ENCODE data around the gene NKX1-1. TPM values are rescaled to one million over a fixed set of nuclear protein-coding genes. Genes with fewer than 3 reads are reported as not detected.

NKX1-1 gene
- total RNA-seq, 1 donor from 2014 or later, result not detected

GRCh38 chr4:1359976-1360375, 46.3 kb downstream of the NKX1-1 start:
- H3K9ac ChIP-seq, result no peak overlapping the region
- no peaks in the 10 kb centered on the region for H3K9me3 ChIP-seq (ENCODE audit: low read depth)
- H3K27me3 ChIP-seq, result no peaks in the 10 kb centered on the region
- no peak for DNase-seq (ENCODE audit: low spot score)
- H3F3A ChIP-seq (ENCODE audit: low read depth), result no peaks in the 10 kb centered on the region
- Mint-ChIP-seq H3K9me3 (no peaks in the 10 kb centered on the region), H3K36me3 (no peaks in the 10 kb centered on the region), H3K27me3 (ENCODE audit: insufficient read depth, low read depth) (peaks cover 6% of the 10 kb centered on the region), H3K4me1 (peaks cover 7% of the 10 kb centered on the region), H3K4me3 (no peak overlapping the region), H3K27ac (no peak overlapping the region)
- H3K4me3 ChIP-seq, result no peak overlapping the region
- no peaks in the 10 kb centered on the region for H3K79me2 ChIP-seq (ENCODE audit: low read depth)
- no peak overlapping the region for H3K4me2 ChIP-seq
- H4K20me1 ChIP-seq (ENCODE audit: low read depth), result peaks cover 2% of the 10 kb centered on the region
- H3K27ac ChIP-seq, result no peak overlapping the region
- H3K36me3 ChIP-seq, result no peaks in the 10 kb centered on the region
- TF ChIP-seq CTCF (IDR thresholded peaks at IDR 0.05) (no peak), EZH2 (IDR thresholded peaks at IDR 0.05) (no peak), EZH2phosphoT487 (IDR thresholded peaks at IDR 0.05) (no peak)
- no peak overlapping the region for H2AFZ ChIP-seq (replicated peaks)
- H3K4me1 ChIP-seq, result no peaks in the 10 kb centered on the region

GRCh38 chr4:1359144-1359501, 47.1 kb downstream of the NKX1-1 start:
- TF ChIP-seq CTCF (IDR thresholded peaks at IDR 0.05) (no peak), EZH2phosphoT487 (IDR thresholded peaks at IDR 0.05) (no peak), EZH2 (IDR thresholded peaks at IDR 0.05) (no peak)
- no peak for DNase-seq (ENCODE audit: low spot score)
- Mint-ChIP-seq H3K4me3 (no peak overlapping the region), H3K4me1 (peaks cover 7% of the 10 kb centered on the region), H3K27ac (no peak overlapping the region), H3K27me3 (ENCODE audit: insufficient read depth, low read depth) (peaks cover 6% of the 10 kb centered on the region), H3K9me3 (no peaks in the 10 kb centered on the region), H3K36me3 (no peaks in the 10 kb centered on the region)
- Histone ChIP-seq H3K9me3 (ENCODE audit: low read depth) (no peaks in the 10 kb centered on the region), H3F3A (ENCODE audit: low read depth) (no peaks in the 10 kb centered on the region), H3K27me3 (no peaks in the 10 kb centered on the region), H2AFZ (replicated peaks) (no peak overlapping the region), H4K20me1 (ENCODE audit: low read depth) (peaks cover 2% of the 10 kb centered on the region), H3K36me3 (no peaks in the 10 kb centered on the region), H3K79me2 (ENCODE audit: low read depth) (no peaks in the 10 kb centered on the region), H3K9ac (no peak overlapping the region), H3K4me1 (no peaks in the 10 kb centered on the region), H3K4me3 (no peak overlapping the region), H3K4me2 (no peak overlapping the region), H3K27ac (no peak overlapping the region)

GRCh38 chr4:1358421-1359143, 47.7 kb downstream of the NKX1-1 start:
- Histone ChIP-seq H3K4me2 (no peak overlapping the region), H3K27ac (no peak overlapping the region), H3K36me3 (no peaks in the 10 kb centered on the region), H3K9me3 (ENCODE audit: low read depth) (no peaks in the 10 kb centered on the region), H3K9ac (no peak overlapping the region), H3K4me3 (no peak overlapping the region), H3K4me1 (no peaks in the 10 kb centered on the region), H3K27me3 (no peaks in the 10 kb centered on the region), H2AFZ (replicated peaks) (no peak overlapping the region), H4K20me1 (ENCODE audit: low read depth) (peaks cover 1% of the 10 kb centered on the region), H3K79me2 (ENCODE audit: low read depth) (no peaks in the 10 kb centered on the region), H3F3A (ENCODE audit: low read depth) (no peaks in the 10 kb centered on the region)
- no peaks in the 10 kb centered on the region for H3K36me3 Mint-ChIP-seq
- H3K27ac Mint-ChIP-seq, result no peak overlapping the region
- H3K4me3 Mint-ChIP-seq, result no peak overlapping the region
- H3K9me3 Mint-ChIP-seq, result no peaks in the 10 kb centered on the region
- H3K27me3 Mint-ChIP-seq (ENCODE audit: insufficient read depth, low read depth), result peaks cover 6% of the 10 kb centered on the region
- DNase-seq (ENCODE audit: low spot score), result no peak
- TF ChIP-seq EZH2 (IDR thresholded peaks at IDR 0.05) (no peak), CTCF (IDR thresholded peaks at IDR 0.05) (no peak), EZH2phosphoT487 (IDR thresholded peaks at IDR 0.05) (no peak)
- H3K4me1 Mint-ChIP-seq, result peaks cover 7% of the 10 kb centered on the region

Measured in neural progenitor cell (in vitro differentiated cells).